ENCODE results near the gene ITPR2.
"Not testable (repeated sequence)": the region's sequence is repeated elsewhere in the genome, so short reads cannot be mapped to it uniquely, and the experiment has no call there.

The ITPR2 gene

GRCh38 chr12:26668230-26668629, 164.8 kb downstream of the ITPR2 start:
- DNase-seq (ENCODE audit: low read depth), result no peak

- no peak for DNase-seq (ENCODE audit: low read depth)
Observed at GRCh38 chr12:26666286-26666685, 166.7 kb downstream of the ITPR2 start.

DNA sequence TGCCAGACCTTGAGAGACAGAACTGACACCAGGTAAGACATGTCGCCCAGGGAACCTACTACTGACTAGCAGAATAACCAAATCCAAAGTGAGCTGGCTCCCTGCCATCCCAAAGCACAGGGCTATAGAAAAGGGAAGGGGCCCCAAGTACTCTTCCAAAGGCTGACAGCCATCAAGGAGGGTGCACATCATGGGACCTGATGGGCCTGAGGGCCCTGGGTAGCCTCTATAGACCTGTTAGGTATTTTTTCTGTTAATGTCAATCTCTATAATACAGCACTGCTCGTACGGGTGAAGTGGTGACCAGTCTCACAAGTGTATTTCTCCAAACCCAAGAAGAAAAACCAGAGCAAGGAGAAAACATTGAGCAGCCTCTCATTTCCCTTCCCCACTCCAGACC, 171.6 kb downstream of the ITPR2 start:
- DNase-seq (ENCODE audit: low read depth), result no peak

DNA sequence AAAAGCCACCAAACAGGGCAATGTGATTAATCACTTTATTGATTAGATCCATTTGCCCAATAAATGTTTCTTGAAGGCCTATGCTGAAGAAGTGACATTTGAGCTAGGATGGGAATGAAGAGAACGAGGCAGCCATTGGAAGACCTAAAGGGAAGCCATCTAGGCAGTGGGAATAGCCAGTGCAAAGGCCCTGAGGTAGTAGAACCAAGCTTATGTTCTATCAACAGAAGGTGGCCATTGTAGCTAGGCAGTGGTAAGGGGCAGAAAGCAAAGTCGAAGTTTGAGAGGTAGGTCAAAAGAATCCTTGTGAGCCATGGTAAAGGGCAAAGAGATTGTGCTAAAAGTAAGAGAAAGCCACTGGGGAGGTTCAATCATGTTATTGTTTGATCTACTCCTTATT, 173.1 kb downstream of the ITPR2 start:
- DNase-seq (ENCODE audit: low read depth), result no peak

- no peak for DNase-seq (ENCODE audit: low read depth)
Observed at GRCh38 chr12:26658991-26659390, 174.0 kb downstream of the ITPR2 start.

DNA sequence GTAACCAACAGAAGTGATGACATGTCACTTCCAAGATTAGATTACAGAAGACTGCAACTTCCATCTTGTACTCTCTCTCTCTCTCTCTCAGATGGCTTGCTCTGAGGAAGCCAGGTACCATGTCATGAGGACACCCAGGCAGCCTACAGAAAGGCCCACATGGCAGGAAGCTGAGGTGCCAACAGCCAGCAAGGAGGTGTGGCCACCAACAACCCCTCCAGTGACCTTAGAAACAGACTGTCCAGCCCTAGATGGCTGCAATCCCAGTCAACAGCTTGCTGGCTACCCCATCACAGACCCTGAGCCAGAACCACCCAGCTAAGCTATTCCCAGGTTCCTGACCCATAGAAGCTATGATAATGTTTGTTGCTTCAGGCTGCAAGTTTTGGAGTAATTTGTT, 178.4 kb downstream of the ITPR2 start:
- DNase-seq (ENCODE audit: low read depth), result no peak

DNA sequence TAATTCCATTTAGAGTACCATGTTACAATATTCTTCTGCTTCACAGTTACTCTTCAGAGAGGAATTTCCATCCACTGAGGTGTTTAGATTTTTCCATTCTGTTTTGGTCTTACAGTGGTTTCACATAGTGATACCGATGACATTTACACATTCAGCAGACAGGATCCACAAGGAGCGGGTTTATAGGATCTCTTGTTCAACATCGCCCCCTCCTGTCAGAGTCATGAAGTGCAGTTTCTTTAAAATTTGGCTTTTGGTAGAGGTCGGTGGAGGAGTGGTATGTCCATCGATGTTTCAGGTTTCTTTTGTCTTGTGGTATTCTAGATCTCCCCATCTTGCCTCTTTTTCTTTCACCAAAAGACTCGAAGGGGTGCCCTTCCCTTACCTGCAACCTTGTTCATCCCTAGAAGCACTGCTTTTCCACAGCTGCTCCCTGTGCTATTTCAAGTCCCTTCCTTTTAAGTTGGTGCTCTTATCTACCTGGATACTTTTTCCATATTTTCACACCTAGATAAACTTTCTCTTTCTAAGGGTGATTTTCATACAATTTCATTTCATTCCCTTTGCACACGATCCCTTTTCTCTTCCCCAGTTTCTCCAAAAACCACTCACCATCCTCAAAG, 181.3 kb downstream of the ITPR2 start:
- DNase-seq (ENCODE audit: low read depth), result peak; percentile 80

GRCh38 chr12:26651036-26651435, 182.0 kb downstream of the ITPR2 start:
- no peak for DNase-seq (ENCODE audit: low read depth)

GRCh38 chr12:26648999-26649398, 184.0 kb downstream of the ITPR2 start:
- DNase-seq (ENCODE audit: low read depth), result no peak

GRCh38 chr12:26648584-26648983, 184.4 kb downstream of the ITPR2 start:
- DNase-seq (ENCODE audit: low read depth), result peak; percentile 92

DNA sequence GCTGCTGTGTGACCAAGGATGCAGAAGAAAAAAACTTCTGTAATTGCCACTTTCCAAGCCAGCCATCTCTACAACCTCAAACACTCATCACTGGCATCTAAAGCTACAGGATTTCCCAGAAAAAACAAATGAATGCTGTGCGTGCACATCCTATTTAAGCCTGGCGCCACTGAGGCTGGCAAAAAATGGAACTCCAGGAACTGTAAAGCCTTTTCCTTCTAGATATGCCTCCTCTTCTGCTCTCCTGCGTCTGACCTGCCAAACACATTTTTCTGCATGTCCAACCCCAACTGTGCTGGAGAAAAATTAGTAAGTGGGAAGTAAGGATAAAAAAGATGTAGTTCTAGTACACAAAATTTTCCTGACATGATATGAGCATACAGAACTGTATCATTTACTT, 184.9 kb downstream of the ITPR2 start:
- no peak for DNase-seq (ENCODE audit: low read depth)

DNA sequence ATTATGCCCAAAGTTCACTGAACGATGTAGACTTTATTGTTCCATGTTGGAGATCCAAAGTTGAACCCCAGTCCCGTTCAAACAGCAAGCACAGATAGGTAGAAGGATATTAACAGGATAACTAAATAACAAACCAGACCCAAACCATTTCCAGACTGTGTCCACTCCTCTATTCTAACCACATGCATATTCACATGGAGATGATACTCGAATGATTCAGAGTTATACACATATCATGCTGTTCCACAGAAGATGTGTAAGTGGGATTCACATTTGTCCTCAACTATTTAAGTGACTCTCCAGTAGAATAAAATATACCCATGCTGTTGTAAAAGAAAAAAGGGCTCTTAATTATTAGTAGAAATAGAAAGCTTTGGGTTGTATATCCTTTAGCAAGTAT, 185.9 kb downstream of the ITPR2 start:
- peak; percentile 50 for DNase-seq (ENCODE audit: low read depth)

DNA sequence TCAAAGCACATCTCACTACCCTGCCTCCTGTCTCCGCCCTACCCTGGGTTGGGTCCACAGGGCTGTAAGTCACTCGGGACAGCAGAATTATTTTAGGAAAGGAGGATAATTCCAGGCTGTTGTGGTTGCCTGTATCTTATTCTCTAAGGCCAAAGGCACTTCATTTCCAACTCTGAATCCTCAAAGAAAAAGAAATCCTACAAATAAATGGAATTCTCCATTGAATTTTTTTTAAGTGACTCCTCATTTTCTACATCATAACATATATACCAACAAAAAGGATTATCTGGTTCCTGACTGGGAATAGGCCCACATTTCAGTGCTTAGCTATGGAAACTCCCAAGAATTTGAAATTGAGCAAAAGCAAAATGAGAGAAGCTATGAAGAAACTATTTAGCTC, 186.4 kb downstream of the ITPR2 start:
- DNase-seq (ENCODE audit: low read depth), result no peak

DNA sequence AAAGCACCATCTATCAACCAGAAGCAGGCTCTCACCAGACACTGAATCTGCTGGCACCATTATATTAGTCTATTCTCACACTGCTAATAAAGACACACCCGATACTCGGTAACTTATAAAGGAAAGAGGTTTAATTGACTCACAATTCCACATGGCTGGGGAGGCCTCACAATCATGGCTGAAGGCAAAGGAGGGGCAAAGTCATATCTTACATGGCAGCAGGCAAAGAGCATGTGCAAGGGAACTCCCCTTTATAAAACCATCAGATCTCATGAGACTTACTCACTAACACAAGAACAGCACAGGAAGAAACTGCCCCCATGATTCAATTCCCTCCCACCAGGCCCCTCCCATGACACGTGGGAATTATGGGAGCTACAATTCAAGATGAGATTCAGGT, 188.6 kb downstream of the ITPR2 start:
- not testable (repeated sequence) for DNase-seq (ENCODE audit: low read depth)

GRCh38 chr12:26643532-26644315, 189.3 kb downstream of the ITPR2 start:
- no peak for DNase-seq (ENCODE audit: low read depth)

DNA sequence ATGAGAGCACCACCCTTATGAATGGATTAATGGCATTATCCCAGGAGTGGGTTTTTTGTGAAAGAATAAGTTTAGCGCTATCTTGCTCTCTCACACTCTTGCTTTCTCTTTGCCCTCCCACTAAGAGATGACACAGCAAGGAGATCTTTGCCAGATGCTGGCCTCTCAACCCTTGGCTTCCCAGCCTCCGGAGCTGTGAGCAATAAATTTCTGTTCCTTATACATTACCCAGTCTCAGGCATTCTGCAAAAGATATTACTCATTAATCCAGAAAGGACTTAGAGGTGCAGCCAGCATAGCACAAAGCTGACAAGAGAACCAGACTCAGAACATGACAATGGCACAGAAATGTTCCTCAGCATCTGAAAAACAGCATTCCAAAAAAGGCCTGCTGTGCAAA, 190.6 kb downstream of the ITPR2 start:
- peak; percentile 7 for DNase-seq (ENCODE audit: low read depth)

GRCh38 chr12:26636710-26637328, 196.2 kb downstream of the ITPR2 start:
- peak; percentile 82 for DNase-seq (ENCODE audit: low read depth)

DNA sequence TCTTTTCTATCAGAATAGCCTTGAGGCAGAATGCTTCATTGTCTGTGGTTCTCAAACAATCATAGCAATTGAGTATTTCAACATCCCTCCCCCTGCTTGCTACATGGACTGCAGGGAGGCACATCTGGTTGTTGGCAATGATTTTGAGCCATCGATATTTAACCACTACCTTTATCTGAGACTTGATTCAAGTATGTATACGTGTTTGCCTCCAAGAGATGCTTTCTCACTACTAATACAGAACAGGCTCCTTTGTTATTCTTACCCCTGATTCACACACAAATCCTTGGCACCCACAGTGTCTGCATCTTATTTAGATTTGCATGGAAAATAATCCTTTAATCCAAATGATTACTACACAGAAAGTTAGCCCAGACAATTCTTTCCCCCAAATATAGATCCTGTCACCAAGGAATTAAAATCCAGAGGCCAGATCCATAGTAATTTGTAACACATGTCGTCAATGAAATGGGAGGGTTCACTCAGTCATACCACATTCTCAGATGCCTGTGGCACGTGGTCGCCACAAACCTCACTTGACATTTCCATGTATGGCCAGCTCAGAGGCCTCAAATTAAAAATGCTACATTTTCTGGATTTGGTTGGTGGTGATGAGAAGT, 199.3 kb downstream of the ITPR2 start:
- peak; percentile 62 for DNase-seq (ENCODE audit: low read depth)

DNA sequence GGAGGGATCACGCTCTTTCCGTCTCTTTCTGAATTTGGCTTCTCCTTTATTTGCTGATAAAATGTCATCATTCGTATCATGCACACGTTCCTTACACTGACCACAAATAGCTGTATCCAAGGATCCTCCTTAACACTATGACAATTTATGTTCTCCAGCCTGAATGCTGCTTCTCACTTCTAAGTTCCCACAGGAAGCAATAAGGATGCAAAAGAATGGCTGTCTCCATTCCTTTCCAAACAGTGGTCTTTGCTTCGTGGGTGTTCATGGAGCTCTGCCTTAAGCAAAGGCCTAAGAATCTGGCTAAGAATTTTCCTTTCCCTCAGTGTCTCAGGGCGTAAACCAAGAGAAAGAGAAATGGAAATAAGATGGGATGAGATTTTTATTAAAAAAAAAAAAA, 200.2 kb downstream of the ITPR2 start:
- no peak for DNase-seq (ENCODE audit: low read depth)

- peak; percentile 30 for DNase-seq (ENCODE audit: low read depth)
Observed at GRCh38 chr12:26631846-26632245, 201.1 kb downstream of the ITPR2 start.

- DNase-seq (ENCODE audit: low read depth), result peak; percentile 89
Observed at GRCh38 chr12:26630546-26631027, 202.4 kb downstream of the ITPR2 start.

DNA sequence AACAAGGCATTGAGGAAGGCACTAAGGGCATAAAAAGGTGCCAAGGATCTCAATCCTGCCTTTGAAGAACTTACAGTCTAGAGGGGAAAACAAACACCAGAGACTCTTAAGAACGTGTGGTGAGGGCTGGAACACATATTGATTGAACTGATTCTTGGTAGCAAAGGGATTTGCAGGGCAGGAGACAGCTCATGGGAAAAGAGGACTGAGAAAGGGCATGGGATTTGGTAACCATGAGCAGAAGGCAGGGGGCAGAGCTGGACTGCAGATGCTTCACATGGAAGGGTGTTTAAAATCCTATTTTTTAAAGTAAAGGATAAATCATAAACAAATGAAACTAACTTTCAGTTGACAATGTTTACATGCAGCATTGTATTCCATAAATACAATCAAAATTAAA, 203.1 kb downstream of the ITPR2 start:
- peak; percentile 52 for DNase-seq (ENCODE audit: low read depth)

DNA sequence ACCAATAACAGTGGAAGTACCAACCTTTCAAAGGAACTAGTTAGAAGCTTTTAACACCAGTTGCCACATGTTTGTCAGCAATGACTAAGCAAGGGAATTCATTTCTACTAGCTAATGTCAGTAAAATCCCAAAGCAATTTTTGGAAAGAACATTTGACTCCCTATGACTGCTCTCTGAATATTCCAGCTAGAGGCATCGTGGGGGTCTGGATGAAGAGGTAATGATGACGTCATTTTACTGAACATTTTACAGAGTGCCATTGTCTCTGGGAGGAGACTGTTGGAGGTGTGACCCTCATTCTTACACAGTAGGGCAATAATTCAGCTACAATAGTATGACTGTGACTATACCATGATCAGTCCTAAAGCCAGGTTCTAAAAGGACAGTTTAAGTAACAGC, 204.8 kb downstream of the ITPR2 start:
- DNase-seq (ENCODE audit: low read depth), result peak; percentile 41
